ENCODE data around the gene LRSAM1.

The LRSAM1 gene

GRCh38 chr9:127426756-127427155, 24.6 kb upstream of the LRSAM1 start:
- DNase-seq (ENCODE audit: low spot score): no peak

GRCh38 chr9:127428348-127428747, 23.0 kb upstream of the LRSAM1 start:
- DNase-seq (ENCODE audit: low spot score): no peak

- no peak for DNase-seq (ENCODE audit: low spot score)
Measured at GRCh38 chr9:127430415-127430814, 20.9 kb upstream of the LRSAM1 start.

- DNase-seq (ENCODE audit: low spot score): no peak
Measured at GRCh38 chr9:127437497-127438264, 13.6 kb upstream of the LRSAM1 start.

GRCh38 chr9:127438394-127438793, 12.9 kb upstream of the LRSAM1 start:
- DNase-seq (ENCODE audit: low spot score): no peak

GRCh38 chr9:127444283-127444920, 6.9 kb upstream of the LRSAM1 start:
- no peak for DNase-seq (ENCODE audit: low spot score)

GRCh38 chr9:127444921-127445850, 6.1 kb upstream of the LRSAM1 start:
- no peak for DNase-seq (ENCODE audit: low spot score)

- no peak for DNase-seq (ENCODE audit: low spot score)
Measured at GRCh38 chr9:127445851-127446712, 5.2 kb upstream of the LRSAM1 start.

- DNase-seq (ENCODE audit: low spot score): no peak
Measured at GRCh38 chr9:127446713-127447415, 4.4 kb upstream of the LRSAM1 start.

GRCh38 chr9:127447416-127448111, 3.7 kb upstream of the LRSAM1 start:
- DNase-seq (ENCODE audit: low spot score): no peak

GRCh38 chr9:127448112-127448805, 3.1 kb upstream of the LRSAM1 start:
- no peak for DNase-seq (ENCODE audit: low spot score)

GRCh38 chr9:127449332-127449966, 1.9 kb upstream of the LRSAM1 start:
- no peak for DNase-seq (ENCODE audit: low spot score)

- peak; percentile 61 for DNase-seq (ENCODE audit: low spot score)
Measured at GRCh38 chr9:127450243-127450760, 1.0 kb upstream of the LRSAM1 start.

GRCh38 chr9:127451608-127451857, 223 bp downstream of the LRSAM1 start:
- DNase-seq (ENCODE audit: low spot score): no peak

GRCh38 chr9:127451858-127452656, 747 bp downstream of the LRSAM1 start:
- DNase-seq (ENCODE audit: low spot score): peak; percentile 74

GRCh38 chr9:127452691-127453090, 1.4 kb downstream of the LRSAM1 start:
- DNase-seq (ENCODE audit: low spot score): no peak

- DNase-seq (ENCODE audit: low spot score): peak; percentile 33
Measured at GRCh38 chr9:127455324-127455992, 4.1 kb downstream of the LRSAM1 start.

All from GM03348 (cell line).